Stimulated activated CD4-positive, alpha-beta T cell treated with anti-CD3 and anti-CD28 coated beads, Interleukin-4, amount 100 ng/mL, for 24 hours (primary cell): ENCODE data around the gene USF1.
"Not testable (repeated sequence)": the region's sequence is repeated elsewhere in the genome, so short reads cannot be mapped to it uniquely, and the experiment has no call there.

Experiments used
- DNase-seq: peaks from one replicate; pipeline ENCODE4 v3.0.0-alpha.2; 2020

The USF1 gene

GRCh38 chr1:161017181-161017580 lies 28.6 kb downstream of the USF1 start:
- DNase-seq, result not testable (repeated sequence)

DNA sequence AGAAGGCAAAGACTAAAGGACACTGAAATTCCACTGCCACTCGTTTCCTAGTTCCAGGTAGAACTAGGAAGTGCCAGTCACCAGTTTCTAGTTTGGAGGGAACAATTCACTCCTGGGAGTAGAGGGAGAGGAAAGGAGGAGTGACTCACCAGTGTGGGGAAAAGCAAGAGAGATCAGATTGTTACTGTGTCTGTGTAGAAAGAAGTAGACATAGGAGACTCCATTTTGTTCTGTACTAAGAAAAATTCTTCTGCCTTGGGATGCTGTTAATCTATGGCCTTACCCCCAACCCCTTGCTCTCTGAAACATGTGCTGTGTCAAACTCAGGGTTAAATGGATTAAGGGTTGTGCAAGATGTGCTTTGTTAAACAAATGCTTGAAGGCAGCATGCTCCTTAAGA lies 29.1 kb downstream of the USF1 start:
- not testable (repeated sequence) for DNase-seq

- peak; percentile 63 for DNase-seq
Measured at GRCh38 chr1:161013488-161014230, 32.1 kb downstream of the USF1 start.

- no peak for DNase-seq
Measured at GRCh38 chr1:161013131-161013487, 32.7 kb downstream of the USF1 start.

DNA sequence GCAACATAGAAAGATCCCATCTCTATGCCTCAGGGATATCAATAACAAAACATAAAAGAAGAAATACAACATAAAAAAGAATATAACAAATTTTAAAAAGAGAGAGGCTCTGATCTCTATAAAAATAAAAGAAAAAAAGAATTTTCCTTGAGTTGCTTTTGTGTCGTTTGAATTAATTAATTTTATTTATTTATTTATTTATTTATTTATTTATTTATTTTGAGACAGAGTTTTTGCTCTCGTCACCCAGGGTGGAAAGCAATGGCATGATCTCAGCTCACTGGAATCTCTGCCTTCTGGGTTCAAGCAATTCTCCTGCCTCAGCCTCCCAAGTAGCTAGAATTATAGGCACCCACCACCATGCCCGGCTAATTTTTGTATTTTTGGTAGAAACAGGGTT lies 33.4 kb downstream of the USF1 start:
- DNase-seq, result no peak

DNA sequence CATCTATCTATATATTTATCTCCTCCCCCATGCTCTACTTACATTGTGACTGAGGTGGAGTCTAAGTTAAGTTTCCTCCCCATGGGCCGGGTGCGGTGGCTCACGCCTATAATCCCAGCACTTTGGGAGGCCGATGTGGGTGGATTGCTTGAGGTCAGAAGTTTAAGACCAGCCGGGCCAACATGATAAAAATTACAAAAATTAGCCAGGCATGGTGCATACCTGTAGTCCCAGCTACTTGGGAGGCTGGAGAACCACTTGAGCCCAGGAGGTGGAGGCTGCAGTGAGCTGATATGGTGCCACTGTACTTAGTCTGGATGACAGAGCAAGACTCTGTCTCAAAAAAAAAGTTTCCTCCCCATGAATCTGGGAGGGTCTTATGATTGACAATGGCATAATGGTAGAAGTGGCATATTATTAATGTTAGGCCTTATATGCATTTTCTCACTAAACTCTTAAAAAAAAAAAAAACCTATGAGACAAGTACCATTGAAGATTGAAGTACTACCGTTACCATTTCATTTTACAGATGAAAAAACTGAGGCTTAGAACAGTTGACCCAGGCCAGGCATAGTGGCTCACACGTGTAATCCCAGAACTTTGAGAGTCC lies 36.1 kb downstream of the USF1 start:
- DNase-seq, result no peak

GRCh38 chr1:161008869-161009510 lies 36.8 kb downstream of the USF1 start:
- no peak for DNase-seq

- no peak for DNase-seq
Measured at GRCh38 chr1:161007369-161007768, 38.4 kb downstream of the USF1 start.

DNA sequence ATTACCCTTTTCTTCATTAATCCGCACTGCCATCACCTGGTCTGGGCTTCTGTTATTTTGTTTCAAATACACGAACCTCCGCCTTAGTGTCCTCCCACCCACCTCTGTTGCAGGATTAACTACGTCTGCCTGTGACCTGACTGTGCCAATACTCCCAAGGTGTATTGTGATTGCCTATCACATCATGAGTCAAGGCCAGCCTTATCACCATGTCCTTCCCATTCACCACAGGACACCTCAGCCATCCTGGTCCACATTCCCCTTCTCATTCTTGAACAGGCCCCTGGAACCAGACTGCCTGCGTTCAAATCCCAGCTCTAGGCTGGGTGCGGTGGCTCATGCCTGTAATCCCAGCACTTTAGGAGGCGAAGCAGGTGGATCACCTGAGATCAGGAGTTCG lies 39.2 kb downstream of the USF1 start:
- DNase-seq, result no peak

GRCh38 chr1:161001525-161001924 lies 44.3 kb downstream of the USF1 start:
- DNase-seq, result no peak

DNA sequence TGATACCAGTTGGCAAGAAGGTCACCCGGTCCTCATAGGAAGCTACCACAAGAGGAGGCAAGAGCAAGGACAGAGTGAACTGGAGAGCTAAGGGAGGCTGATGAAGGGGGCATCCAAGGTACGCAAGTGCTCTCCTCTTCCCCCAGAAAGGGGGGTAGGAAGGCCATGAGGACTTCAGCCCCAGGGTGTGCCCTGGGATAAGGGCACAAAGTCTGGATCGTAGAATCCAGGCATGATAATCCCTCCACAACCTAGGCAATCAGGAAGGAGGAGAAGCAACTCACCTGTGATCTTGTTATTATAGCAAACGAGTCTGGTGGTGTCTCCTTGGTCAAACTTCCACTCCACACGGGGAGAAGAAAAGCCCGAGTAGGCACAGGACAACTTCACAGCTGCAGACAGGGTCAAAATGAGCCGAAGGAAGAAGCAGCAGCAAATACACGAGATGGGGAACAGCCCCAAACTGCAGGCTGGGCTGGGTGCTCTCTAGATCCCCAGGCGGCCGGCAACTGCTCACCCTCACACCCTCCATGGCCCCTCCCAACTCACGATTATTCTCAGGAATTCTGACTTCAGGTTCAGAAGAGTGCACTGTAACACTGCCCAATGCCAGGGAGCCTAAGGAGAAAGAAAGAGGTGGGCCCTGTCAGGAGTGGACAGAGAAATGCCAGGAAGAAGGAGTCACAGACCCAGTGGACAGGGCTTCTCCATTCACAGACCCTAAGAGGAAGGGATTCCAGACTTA lies 44.9 kb downstream of the USF1 start:
- DNase-seq, result no peak

GRCh38 chr1:160999376-160999775 lies 46.4 kb downstream of the USF1 start:
- DNase-seq, result no peak

GRCh38 chr1:160997323-160998038 lies 48.3 kb downstream of the USF1 start:
- peak; percentile 54 for DNase-seq

DNA sequence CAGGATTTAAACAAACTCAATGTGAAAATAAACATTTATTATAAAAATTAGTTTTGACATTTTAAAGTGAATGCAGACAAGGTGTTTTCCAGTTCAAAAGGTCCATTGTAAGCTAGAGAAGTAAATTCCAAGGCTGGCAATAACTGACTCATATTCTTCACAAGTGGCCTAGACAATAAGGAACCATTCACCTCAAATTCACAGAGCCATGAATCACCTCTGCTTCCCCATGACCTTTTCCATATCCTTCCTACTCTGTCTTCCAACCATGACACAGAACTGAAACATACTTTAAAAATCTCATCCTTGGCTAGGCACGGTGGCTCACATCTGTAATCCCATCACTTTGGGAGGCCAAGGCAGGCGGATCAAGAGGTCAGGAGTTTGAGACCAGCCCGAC lies 49.6 kb downstream of the USF1 start:
- no peak for DNase-seq

DNA sequence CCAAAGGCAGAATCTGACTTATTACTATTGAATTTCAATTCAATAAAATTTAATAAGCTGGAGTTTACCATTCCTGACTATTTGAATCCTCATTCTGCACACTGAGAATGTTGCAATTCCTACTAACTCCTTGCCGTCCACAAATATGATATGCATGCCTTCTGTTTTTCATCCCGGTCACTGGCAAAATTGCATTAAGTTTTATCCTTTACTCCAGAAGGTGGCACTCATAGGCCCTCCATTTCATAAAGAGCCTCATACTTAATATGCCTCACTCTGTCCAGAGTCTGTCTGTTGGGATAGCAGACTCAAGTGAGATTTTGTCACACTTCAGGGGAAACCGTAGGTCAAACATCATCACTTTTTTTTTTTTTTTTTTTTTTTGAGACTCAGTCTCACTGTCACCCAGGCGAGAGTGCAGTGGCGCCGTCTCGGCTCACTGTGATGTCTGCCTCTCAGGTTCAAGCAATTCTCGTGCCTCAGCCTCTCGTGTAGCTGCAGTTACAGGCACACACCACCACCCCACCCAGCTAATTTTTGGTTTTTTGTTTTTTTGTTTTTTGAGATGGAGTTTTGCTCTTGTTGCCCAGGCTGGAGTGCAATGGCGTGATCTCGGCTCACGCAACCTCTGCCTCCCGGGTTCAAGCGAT lies 52.1 kb downstream of the USF1 start:
- no peak for DNase-seq

DNA sequence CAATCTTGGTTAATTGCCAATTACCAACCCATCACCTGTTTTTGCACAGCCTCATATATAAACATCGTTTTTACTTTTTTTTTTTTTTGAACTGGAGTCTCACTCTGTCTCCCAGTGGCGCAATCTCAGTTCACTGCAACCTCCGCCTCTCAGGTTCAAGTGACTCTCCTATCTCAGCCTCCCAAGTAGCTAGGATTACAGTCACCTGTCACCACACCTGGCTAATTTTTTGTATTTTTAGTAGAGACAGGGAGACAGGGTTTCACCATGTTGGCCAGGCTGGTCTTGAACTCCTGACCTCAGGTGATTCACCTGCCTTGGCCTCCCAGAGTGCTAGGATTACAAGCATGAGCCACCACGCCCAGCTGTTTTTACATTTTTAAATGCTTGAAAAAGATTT lies 53.7 kb downstream of the USF1 start:
- DNase-seq, result not testable (repeated sequence)
